Breast epithelium (tissue), 3 donors: ENCODE results near the gene CLCNKB.

Source experiments
- CTCF ChIP-seq, 3 donors: fragments of 450-650 bp; IDR thresholded peaks; one replicate each; pipeline ENCODE4 v1.5.1; 2016 to 2017; ENCODE audit warnings: antibody characterized with exemption in 3 of 3, mild to moderate bottlenecking in 3 of 3, moderate library complexity in 3 of 3
- POLR2A ChIP-seq: fragments of 450-650 bp; IDR thresholded peaks from one replicate; pipeline ENCODE4 v1.6.1; 2016; ENCODE audit warnings: antibody characterized with exemption, mild to moderate bottlenecking, moderate library complexity
- POLR2AphosphoS5 ChIP-seq, 3 donors: sonication (generic); formaldehyde crosslinking; IDR thresholded peaks; one replicate each; pipeline ENCODE4 v1.6.1; 2017; ENCODE audit warnings: antibody characterized with exemption in 3 of 3

- TF ChIP-seq POLR2A (no peak), CTCF (IDR thresholded peaks at IDR 0.05) (no peak), POLR2AphosphoS5 (IDR thresholded peaks at IDR 0.05) (no peak)
These were observed 19.7 kb downstream of the CLCNKB start for GRCh38 chr1:16063226-16063829.
